Epithelial cell of esophagus (primary cell): Measurements from ENCODE around the gene PCDH20.

ENCODE experiments used
- DNase-seq: peaks from one replicate; pipeline ENCODE4 v3.0.0; 2010; ENCODE audit warnings: low read depth
- H3K4me3 ChIP-seq: 2 replicates; pipeline ENCODE4 v1.5.1; 2011; ENCODE audit warnings: mild to moderate bottlenecking, low read length, control low read depth
- TF ChIP-seq, protein P1 (sequence below): IDR thresholded peaks from 2 replicates; pipeline ENCODE4 v1.5.1; 2011; ENCODE audit warnings: low read depth, mild to moderate bottlenecking, low read length, control low read depth, inconsistent platforms; ENCODE audit not compliant: insufficient read depth; ENCODE audit errors: missing control alignments

Gene PCDH20, protein sequence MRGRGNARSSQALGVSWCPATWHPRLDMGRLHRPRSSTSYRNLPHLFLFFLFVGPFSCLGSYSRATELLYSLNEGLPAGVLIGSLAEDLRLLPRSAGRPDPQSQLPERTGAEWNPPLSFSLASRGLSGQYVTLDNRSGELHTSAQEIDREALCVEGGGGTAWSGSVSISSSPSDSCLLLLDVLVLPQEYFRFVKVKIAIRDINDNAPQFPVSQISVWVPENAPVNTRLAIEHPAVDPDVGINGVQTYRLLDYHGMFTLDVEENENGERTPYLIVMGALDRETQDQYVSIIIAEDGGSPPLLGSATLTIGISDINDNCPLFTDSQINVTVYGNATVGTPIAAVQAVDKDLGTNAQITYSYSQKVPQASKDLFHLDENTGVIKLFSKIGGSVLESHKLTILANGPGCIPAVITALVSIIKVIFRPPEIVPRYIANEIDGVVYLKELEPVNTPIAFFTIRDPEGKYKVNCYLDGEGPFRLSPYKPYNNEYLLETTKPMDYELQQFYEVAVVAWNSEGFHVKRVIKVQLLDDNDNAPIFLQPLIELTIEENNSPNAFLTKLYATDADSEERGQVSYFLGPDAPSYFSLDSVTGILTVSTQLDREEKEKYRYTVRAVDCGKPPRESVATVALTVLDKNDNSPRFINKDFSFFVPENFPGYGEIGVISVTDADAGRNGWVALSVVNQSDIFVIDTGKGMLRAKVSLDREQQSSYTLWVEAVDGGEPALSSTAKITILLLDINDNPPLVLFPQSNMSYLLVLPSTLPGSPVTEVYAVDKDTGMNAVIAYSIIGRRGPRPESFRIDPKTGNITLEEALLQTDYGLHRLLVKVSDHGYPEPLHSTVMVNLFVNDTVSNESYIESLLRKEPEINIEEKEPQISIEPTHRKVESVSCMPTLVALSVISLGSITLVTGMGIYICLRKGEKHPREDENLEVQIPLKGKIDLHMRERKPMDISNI

DNA sequence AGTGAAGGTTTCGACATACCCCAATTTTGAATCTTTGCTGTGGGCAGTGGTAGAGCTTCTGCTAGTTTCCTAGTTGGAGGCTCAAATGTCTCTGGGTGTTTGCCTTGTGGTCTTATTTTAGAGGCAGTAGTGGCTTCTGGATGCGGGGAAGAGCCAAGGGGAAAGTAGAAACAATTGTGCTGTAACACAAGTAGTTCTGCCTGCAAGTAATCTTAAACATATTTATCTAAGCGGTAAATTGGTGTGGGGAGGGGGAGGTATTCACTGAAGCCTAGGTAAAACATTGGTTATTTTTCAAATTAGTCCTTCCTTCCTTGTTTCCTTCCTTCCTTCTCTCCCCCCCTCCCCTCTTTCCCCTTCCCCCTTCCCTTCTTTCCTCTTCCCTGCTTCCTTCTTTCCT, at the start of gene PCDH20:
TSS of gene PCDH20 (minus strand) at position 101 of the 400 bp plus-strand sequence. CDS start 691 bp downstream, outside the sequence.
- no peak for DNase-seq
- H3K4me3 ChIP-seq, result peak within 1 kb of the TSS; percentile 25
- TF ChIP-seq, protein P1, sequence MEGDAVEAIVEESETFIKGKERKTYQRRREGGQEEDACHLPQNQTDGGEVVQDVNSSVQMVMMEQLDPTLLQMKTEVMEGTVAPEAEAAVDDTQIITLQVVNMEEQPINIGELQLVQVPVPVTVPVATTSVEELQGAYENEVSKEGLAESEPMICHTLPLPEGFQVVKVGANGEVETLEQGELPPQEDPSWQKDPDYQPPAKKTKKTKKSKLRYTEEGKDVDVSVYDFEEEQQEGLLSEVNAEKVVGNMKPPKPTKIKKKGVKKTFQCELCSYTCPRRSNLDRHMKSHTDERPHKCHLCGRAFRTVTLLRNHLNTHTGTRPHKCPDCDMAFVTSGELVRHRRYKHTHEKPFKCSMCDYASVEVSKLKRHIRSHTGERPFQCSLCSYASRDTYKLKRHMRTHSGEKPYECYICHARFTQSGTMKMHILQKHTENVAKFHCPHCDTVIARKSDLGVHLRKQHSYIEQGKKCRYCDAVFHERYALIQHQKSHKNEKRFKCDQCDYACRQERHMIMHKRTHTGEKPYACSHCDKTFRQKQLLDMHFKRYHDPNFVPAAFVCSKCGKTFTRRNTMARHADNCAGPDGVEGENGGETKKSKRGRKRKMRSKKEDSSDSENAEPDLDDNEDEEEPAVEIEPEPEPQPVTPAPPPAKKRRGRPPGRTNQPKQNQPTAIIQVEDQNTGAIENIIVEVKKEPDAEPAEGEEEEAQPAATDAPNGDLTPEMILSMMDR, result no peak

DNA sequence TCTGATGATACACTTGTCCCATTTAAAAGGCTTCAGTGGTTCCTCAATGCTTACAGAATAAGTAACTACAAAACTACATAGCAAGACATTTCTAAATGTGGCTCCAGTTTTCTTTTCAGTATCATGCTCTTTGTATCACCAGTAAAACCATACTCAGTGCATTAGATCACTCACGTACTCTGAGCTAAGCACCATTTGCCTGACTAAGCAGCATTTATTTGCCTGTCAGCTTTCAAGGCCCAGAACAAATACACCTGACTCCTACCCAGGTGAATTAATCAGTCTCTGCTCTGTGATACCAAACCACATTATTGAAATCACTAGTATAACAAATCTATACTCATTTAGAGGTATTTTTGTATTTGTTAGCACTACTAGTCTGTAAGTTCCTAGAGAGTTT, 47.4 kb upstream of the PCDH20 start:
- TF ChIP-seq, protein P1, result no peak
- no peak overlapping the region for H3K4me3 ChIP-seq
- peak; percentile 20 for DNase-seq

- TF ChIP-seq, protein P1, result no peak
- DNase-seq, result no peak
These were observed 37.5 kb upstream of the PCDH20 start for GRCh38 chr13:61453121-61453520.

GRCh38 chr13:61432029-61432428, 16.4 kb upstream of the PCDH20 start:
- TF ChIP-seq, protein P1, result no peak
- no peak overlapping the region for H3K4me3 ChIP-seq
- DNase-seq, result no peak

More at GRCh38 chr13:61453121-61453520, 37.5 kb upstream of the PCDH20 start:
- no peak overlapping the region for H3K4me3 ChIP-seq

GRCh38 chr13:61423915-61424314, 8.3 kb upstream of the PCDH20 start:
- no peak overlapping the region for H3K4me3 ChIP-seq
- TF ChIP-seq, protein P1, result no peak
- peak; percentile 4 for DNase-seq

- no peak for DNase-seq
- H3K4me3 ChIP-seq, result no peak overlapping the region
- TF ChIP-seq, protein P1, result no peak
These were observed 1.5 kb upstream of the PCDH20 start for GRCh38 chr13:61417086-61417570.
